GM19193 (cell line): ENCODE data around the gene KANSL1L.

Experiments
- POLR2A ChIP-seq: IDR thresholded peaks from 4 replicates; pipeline ENCODE4 v1.6.1; 2011; ENCODE audit not compliant: insufficient read depth, insufficient read length; ENCODE audit errors: extremely low read depth

The KANSL1L gene

GRCh38 chr2:210132239-210132638 is 39.0 kb downstream of the KANSL1L start:
- no peak for TF ChIP-seq POLR2A

GRCh38 chr2:210128961-210129360 is 42.2 kb downstream of the KANSL1L start:
- TF ChIP-seq POLR2A = no peak

- no peak for TF ChIP-seq POLR2A
Observed at GRCh38 chr2:210113614-210114235, 57.5 kb downstream of the KANSL1L start.

GRCh38 chr2:210112871-210113270 is 58.3 kb downstream of the KANSL1L start:
- no peak for TF ChIP-seq POLR2A

GRCh38 chr2:210099940-210100339 is 71.3 kb downstream of the KANSL1L start:
- no peak for TF ChIP-seq POLR2A

GRCh38 chr2:210094787-210095186 is 76.4 kb downstream of the KANSL1L start:
- TF ChIP-seq POLR2A = no peak

- TF ChIP-seq POLR2A = no peak
Observed at GRCh38 chr2:210092791-210093190, 78.4 kb downstream of the KANSL1L start.

DNA sequence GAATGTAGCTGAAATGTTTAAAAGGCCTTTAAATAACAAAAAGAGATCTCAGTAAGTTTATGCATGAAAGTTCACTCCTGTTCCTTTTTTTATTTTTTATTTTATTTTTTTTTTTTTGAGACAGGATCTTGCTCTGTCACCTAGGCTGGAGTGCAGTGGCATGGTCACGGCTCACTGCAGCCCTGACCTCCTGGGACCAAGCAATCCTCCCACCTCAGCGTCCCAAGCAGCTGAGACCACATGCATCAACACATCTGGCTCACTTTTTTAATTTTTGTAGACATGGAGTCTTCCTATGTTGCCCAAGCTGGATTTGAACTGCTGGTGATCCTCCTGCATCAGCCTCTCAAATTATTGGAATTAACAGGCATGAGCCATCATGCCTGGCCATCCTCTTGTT is 84.3 kb downstream of the KANSL1L start:
- TF ChIP-seq POLR2A = no peak

DNA sequence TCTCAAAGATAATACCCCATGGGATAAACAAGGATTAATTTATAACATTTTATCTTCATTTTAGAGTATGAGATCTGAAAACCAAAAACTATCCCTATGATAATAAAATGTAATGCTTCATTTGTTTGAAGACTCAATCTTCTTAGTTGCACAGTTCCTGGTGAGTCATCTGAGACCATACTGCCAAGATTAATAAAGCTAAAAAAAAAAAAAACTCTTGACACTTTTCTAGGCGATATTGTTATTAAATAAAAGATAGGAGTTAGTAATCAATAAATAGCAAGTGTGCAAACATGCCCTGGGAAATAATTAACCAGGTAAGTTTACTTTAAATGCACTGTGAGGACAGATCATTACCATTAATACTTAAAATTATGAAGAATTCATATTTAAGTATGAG is 84.9 kb downstream of the KANSL1L start:
- no peak for TF ChIP-seq POLR2A

GRCh38 chr2:210072922-210073509 is 98.2 kb downstream of the KANSL1L start:
- TF ChIP-seq POLR2A = no peak

- no peak for TF ChIP-seq POLR2A
Observed at GRCh38 chr2:210072493-210072892, 98.7 kb downstream of the KANSL1L start.

DNA sequence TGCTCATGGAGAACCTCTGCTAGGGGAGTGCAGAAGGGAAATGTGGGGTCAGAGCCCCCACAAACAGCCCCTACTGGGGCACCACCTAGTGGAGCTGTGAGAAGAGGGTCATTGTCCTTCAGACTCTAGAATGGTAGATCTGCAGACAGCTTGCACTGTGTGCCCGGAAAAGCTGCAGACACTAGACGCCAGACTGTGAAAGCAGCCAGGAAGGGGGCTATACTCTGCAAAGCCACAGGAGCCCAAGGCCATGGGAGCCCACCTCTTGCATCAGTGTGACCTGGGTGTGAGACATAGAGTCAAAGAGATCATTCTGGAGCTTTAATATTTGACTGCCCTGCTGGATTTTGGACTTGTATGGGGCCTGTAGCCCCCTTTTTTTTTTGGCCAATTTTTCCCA is 107.9 kb downstream of the KANSL1L start:
- no peak for TF ChIP-seq POLR2A

DNA sequence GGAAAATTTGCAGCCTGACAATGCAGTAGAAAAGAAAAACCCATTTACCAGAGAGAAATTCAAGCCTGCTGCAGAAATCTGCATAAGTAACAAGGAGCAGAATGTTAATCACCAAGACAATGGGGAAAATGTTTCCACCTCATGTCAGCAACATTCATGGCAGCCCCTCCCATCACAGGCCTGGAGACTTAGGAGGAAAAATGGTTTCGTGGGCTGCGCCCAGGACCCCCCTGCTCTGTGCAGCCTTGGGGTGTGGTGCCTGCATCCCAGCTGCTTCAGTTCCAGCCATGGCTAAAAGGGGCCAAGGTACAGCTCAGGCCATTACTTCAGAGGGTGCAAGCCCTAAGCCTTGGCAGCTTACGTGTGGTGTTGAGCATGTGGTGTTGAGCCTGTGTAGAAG is 115.4 kb downstream of the KANSL1L start:
- TF ChIP-seq POLR2A = no peak

- TF ChIP-seq POLR2A = no peak
Observed at GRCh38 chr2:210054696-210055095, 116.5 kb downstream of the KANSL1L start.

DNA sequence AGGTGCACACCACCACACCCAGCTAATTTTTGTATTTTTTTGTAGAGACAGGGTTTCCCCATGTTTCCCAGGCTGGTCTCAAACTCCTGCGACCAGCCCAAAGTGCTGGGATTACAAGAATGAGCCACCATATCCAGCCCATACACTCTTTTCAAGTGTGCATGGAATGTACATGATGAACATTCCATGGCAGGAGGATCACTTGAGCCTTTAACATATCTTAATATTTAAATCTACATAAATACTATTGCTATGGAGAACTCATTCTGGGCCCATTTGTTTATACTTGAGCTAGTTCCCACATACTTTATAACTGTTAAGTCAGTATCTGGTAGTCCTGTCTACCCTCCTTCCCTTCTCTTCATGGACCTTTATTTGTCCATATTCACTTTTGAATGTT is 120.3 kb downstream of the KANSL1L start:
- no peak for TF ChIP-seq POLR2A

DNA sequence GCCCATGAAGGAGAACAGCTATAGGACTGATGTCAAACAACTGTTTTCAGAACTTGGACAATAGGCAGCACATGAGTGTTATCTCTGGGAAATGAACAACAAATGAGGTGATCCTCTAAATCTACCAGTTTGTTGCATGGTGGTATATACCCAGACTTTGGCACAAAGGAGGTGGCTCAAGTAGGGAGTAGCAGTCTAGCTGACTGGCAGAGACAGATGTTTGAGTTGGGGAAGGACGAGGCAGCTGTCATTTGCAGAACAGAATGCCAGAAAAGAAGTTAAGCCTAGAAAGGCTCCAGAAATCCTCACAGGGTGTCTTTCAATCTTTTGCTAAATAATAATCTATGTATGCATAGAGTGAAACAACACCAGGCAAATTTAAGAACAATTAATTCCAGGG is 121.4 kb downstream of the KANSL1L start:
- TF ChIP-seq POLR2A = no peak

- TF ChIP-seq POLR2A = no peak
Observed at GRCh38 chr2:210046851-210047500, 124.2 kb downstream of the KANSL1L start.

- no peak for TF ChIP-seq POLR2A
Observed at GRCh38 chr2:210038078-210038477, 133.1 kb downstream of the KANSL1L start.
